ENCODE data around the gene KRTAP8-1.

KRTAP8-1 gene

DNA sequence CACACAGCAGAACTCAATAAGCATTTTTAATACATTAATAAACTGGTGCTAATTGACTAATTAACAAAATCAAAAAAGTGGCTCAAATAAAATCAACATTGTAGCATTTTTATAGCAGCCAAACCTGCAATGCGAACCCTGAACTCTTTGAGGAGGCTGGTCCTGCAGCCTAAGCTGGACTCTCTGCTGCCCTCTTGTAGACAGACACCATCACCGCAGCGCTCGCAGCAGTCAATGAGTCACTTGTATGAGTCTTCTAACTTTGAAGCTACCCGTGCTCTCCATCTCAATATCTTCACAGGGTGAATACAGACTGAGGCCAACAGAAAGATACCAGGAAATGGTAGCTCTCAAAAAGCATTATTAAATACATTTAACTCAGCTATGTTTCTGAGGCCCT is 26.2 kb upstream of the KRTAP8-1 start:
- H3K27ac ChIP-seq (replicated peaks), result no peak overlapping the region
- TF ChIP-seq POLR2AphosphoS5 (IDR thresholded peaks at IDR 0.05; ENCODE audit: low read depth), result no peak
- TF ChIP-seq, protein P1, sequence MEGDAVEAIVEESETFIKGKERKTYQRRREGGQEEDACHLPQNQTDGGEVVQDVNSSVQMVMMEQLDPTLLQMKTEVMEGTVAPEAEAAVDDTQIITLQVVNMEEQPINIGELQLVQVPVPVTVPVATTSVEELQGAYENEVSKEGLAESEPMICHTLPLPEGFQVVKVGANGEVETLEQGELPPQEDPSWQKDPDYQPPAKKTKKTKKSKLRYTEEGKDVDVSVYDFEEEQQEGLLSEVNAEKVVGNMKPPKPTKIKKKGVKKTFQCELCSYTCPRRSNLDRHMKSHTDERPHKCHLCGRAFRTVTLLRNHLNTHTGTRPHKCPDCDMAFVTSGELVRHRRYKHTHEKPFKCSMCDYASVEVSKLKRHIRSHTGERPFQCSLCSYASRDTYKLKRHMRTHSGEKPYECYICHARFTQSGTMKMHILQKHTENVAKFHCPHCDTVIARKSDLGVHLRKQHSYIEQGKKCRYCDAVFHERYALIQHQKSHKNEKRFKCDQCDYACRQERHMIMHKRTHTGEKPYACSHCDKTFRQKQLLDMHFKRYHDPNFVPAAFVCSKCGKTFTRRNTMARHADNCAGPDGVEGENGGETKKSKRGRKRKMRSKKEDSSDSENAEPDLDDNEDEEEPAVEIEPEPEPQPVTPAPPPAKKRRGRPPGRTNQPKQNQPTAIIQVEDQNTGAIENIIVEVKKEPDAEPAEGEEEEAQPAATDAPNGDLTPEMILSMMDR (IDR thresholded peaks at IDR 0.05; ENCODE audit: insufficient read depth, low read length), result peak; percentile 34
- no peaks in the 10 kb centered on the region for H3K27me3 ChIP-seq (ENCODE audit: insufficient read depth, poor library complexity, severe bottlenecking)
- peak in 1 of 2 experiments; percentile 21 for DNase-seq (ENCODE audit: low read depth in 1 of 2, low spot score in 1 of 2)
- no peak overlapping the region for H3K4me3 ChIP-seq (replicated peaks; ENCODE audit: insufficient read depth, low read length)

DNA sequence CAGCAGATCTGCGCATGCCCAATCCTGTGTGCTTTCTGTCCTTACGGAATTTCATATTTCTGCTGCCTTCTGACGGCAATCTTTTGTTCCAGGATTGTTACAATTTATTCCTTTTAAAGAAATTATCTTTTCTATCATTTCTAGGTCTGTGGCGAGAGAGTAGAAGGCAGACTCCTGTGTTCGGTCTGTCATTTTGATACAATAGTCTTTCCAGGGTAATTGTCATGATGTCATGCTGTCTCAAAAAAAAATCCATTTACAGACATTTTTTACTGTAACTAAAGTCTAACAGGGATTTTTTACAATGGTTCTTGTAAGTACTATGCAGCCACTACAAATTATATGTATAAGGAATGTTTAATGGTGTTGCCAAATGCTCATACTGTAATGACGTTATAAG is 25.5 kb upstream of the KRTAP8-1 start:
- no peaks in the 10 kb centered on the region for H3K27me3 ChIP-seq (ENCODE audit: insufficient read depth, poor library complexity, severe bottlenecking)
- no peak overlapping the region for H3K4me3 ChIP-seq (replicated peaks; ENCODE audit: insufficient read depth, low read length)
- no peak overlapping the region for H3K27ac ChIP-seq (replicated peaks)
- TF ChIP-seq GABPA (IDR thresholded peaks at IDR 0.05; ENCODE audit: low read depth) (no peak), POLR2AphosphoS5 (IDR thresholded peaks at IDR 0.05; ENCODE audit: low read depth) (no peak), SPI1 (IDR thresholded peaks at IDR 0.05; ENCODE audit: borderline replicate concordance, low read depth) (no peak)
- TF ChIP-seq, protein P2, sequence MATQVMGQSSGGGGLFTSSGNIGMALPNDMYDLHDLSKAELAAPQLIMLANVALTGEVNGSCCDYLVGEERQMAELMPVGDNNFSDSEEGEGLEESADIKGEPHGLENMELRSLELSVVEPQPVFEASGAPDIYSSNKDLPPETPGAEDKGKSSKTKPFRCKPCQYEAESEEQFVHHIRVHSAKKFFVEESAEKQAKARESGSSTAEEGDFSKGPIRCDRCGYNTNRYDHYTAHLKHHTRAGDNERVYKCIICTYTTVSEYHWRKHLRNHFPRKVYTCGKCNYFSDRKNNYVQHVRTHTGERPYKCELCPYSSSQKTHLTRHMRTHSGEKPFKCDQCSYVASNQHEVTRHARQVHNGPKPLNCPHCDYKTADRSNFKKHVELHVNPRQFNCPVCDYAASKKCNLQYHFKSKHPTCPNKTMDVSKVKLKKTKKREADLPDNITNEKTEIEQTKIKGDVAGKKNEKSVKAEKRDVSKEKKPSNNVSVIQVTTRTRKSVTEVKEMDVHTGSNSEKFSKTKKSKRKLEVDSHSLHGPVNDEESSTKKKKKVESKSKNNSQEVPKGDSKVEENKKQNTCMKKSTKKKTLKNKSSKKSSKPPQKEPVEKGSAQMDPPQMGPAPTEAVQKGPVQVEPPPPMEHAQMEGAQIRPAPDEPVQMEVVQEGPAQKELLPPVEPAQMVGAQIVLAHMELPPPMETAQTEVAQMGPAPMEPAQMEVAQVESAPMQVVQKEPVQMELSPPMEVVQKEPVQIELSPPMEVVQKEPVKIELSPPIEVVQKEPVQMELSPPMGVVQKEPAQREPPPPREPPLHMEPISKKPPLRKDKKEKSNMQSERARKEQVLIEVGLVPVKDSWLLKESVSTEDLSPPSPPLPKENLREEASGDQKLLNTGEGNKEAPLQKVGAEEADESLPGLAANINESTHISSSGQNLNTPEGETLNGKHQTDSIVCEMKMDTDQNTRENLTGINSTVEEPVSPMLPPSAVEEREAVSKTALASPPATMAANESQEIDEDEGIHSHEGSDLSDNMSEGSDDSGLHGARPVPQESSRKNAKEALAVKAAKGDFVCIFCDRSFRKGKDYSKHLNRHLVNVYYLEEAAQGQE (IDR thresholded peaks at IDR 0.05; ENCODE audit: insufficient replicate concordance, low read depth), result no peak
- TF ChIP-seq, protein P1 (IDR thresholded peaks at IDR 0.05; ENCODE audit: insufficient read depth, low read length), result no peak
- no peak for DNase-seq (ENCODE audit: low read depth in 1 of 2, low spot score in 1 of 2)

DNA sequence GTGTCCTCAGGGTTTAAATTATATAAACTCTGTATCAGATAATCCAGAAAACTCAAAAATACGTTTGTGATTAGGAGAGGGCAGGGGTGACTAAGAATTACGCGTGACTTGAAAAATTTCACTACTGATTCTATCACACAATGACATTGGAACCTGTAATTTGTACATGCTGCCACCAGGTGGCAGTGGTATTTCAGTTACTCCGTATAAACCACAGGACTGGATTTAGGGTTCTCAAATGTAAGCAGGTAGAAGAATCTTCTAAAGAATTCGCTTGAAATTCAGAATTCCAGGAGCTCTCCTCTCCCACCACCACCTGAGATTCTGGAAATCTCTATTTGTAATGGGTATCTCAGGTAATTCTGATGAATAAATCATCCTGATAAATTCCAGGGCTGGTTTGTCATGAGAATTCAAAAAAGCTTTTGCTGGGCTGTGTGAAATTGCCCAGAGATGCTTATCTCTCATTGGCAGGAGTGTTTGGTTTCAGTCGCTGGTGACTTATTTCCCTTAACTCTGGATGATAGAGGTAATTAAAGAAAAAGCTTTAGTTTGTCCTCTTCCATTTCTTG is 18.2 kb upstream of the KRTAP8-1 start:
- TF ChIP-seq, protein P2 (IDR thresholded peaks at IDR 0.05; ENCODE audit: insufficient replicate concordance, low read depth), result no peak
- TF ChIP-seq GABPA (IDR thresholded peaks at IDR 0.05; ENCODE audit: low read depth) (no peak), SPI1 (IDR thresholded peaks at IDR 0.05; ENCODE audit: borderline replicate concordance, low read depth) (no peak), POLR2AphosphoS5 (IDR thresholded peaks at IDR 0.05; ENCODE audit: low read depth) (no peak)
- TF ChIP-seq, protein P1 (IDR thresholded peaks at IDR 0.05; ENCODE audit: insufficient read depth, low read length), result peak; percentile 18
- no peak overlapping the region for H3K27ac ChIP-seq (replicated peaks)
- H3K4me3 ChIP-seq (replicated peaks; ENCODE audit: insufficient read depth, low read length), result no peak overlapping the region
- H3K27me3 ChIP-seq (ENCODE audit: insufficient read depth, poor library complexity, severe bottlenecking), result no peaks in the 10 kb centered on the region
- peak; percentile 7 to 12 for DNase-seq (ENCODE audit: low read depth in 1 of 2, low spot score in 1 of 2)

DNA sequence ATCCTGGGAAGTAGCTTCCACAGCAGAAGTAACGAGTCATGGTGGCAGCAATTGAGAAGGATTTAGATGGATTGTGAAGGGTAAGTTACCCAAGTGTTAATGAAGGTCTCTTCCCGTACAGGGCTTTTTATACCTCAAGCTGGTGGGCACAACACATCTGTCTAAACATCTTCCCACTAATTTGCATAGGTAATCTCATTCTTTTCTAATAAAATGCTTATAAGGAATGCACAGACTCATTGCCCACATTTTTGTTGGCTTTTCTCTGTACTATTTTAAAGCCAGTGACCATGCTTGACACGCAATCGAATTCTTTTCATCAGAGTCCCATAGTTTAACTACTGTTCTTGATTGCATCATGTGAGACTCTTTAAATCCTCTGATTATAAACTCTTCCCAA is 16.6 kb upstream of the KRTAP8-1 start, which contains the start of gene KRTAP7-1:
Gene KRTAP7-1, minus strand, starts transcription at position 101 of the 400 bp plus-strand sequence. Its CDS starts 61 bp downstream, at position 40.
- TF ChIP-seq, protein P1 (IDR thresholded peaks at IDR 0.05; ENCODE audit: insufficient read depth, low read length), result no peak
- TF ChIP-seq, protein P2 (IDR thresholded peaks at IDR 0.05; ENCODE audit: insufficient replicate concordance, low read depth), result no peak
- TF ChIP-seq GABPA (IDR thresholded peaks at IDR 0.05; ENCODE audit: low read depth) (no peak), POLR2AphosphoS5 (IDR thresholded peaks at IDR 0.05; ENCODE audit: low read depth) (no peak), SPI1 (IDR thresholded peaks at IDR 0.05; ENCODE audit: borderline replicate concordance, low read depth) (no peak)
- Histone ChIP-seq H3K27ac (replicated peaks) (no peak within 1 kb of the TSS), H3K4me3 (replicated peaks; ENCODE audit: insufficient read depth, low read length) (no peak within 1 kb of the TSS), H3K27me3 (ENCODE audit: insufficient read depth, poor library complexity, severe bottlenecking) (no peaks in the 10 kb centered on the region)
- no peak for DNase-seq (ENCODE audit: low read depth in 1 of 2, low spot score in 1 of 2)
